IMR-90 (cell line): ENCODE results near the gene SLC16A8. TPM values are rescaled to one million over a fixed set of nuclear protein-coding genes. Genes with fewer than 3 reads are reported as not detected.

Source experiments
- ATAC-seq: fragments of 200-7000 bp; cut with Tn5 transposase; 2 replicates; pipeline ENCODE4 v1.9.1; 2020; ENCODE audit warnings: low read depth, mild to moderate bottlenecking, moderate library complexity
- BruUV-seq: library from RNA; stranded (reverse); fragments of 400-500 nt; replicated peaks from 2 replicates; lab custom pipeline; 2021; lab: Mats Ljungman, UMichigan
- CTCF ChIA-PET: fragments of 300-600 bp; formaldehyde crosslinking; extraction: SDS; loops from one replicate; lab custom pipeline; 2021; ENCODE audit warnings: antibody characterized with exemption; lab: Yijun Ruan, JAX
- POLR2A ChIA-PET: fragments of 300-600 bp; sonication (Branson Sonifier 250); formaldehyde crosslinking; loops from one replicate; lab custom pipeline; 2022; ENCODE audit warnings: antibody characterized with exemption; ENCODE audit not compliant: unreplicated experiment; lab: Charles Lee
- DNase-seq: peaks from one replicate; pipeline ENCODE4 v3.0.0; 2013
- H2AFZ ChIP-seq: replicated peaks from 2 replicates; pipeline ENCODE3; 2013; ENCODE audit warnings: low read length, mild to moderate bottlenecking; ENCODE audit not compliant: poor library complexity
- H2AK5ac ChIP-seq: 2 replicates; pipeline ENCODE4 v1.6.1; 2013; ENCODE audit warnings: low read depth, low read length, inconsistent platforms
- H2AK9ac ChIP-seq: replicated peaks from 2 replicates; pipeline ENCODE3; 2013; ENCODE audit warnings: mild to moderate bottlenecking, low read depth, low read length, moderate library complexity; ENCODE audit not compliant: poor library complexity
- H2BK120ac ChIP-seq: 2 replicates; pipeline ENCODE4 v1.6.1; 2013; ENCODE audit warnings: low read depth, low read length, inconsistent platforms
- H2BK15ac ChIP-seq: 3 replicates; pipeline ENCODE4 v1.6.1; 2013; ENCODE audit warnings: low read depth, low read length, inconsistent platforms
- H2BK20ac ChIP-seq: 2 replicates; pipeline ENCODE4 v1.6.1; 2013; ENCODE audit warnings: low read depth, mild to moderate bottlenecking, inconsistent platforms, low read length, moderate library complexity
- H2BK5ac ChIP-seq: 2 replicates; pipeline ENCODE4 v1.6.1; 2013; ENCODE audit warnings: mild to moderate bottlenecking, low read depth, low read length, inconsistent platforms; ENCODE audit not compliant: poor library complexity, severe bottlenecking
- H3K14ac ChIP-seq: replicated peaks from 2 replicates; pipeline ENCODE4 v1.6.1; 2013; ENCODE audit warnings: low read depth, low read length, inconsistent platforms
- H3K18ac ChIP-seq: 2 replicates; pipeline ENCODE4 v1.6.1; 2013; ENCODE audit warnings: low read depth, low read length, control low read depth
- H3K23ac ChIP-seq: 2 replicates; pipeline ENCODE4 v1.6.1; 2013; ENCODE audit warnings: low read depth, low read length, inconsistent platforms
- H3K27ac ChIP-seq: 2 replicates; pipeline ENCODE4 v1.5.1; 2013; ENCODE audit warnings: mild to moderate bottlenecking, control low read depth, low read length; ENCODE audit not compliant: insufficient read depth
- H3K27me3 ChIP-seq: 2 replicates; pipeline ENCODE4 v1.6.1; 2013; ENCODE audit warnings: low read length; ENCODE audit not compliant: control insufficient read depth, insufficient read depth
- H3K36me3 ChIP-seq: 2 replicates; pipeline ENCODE4 v1.6.1; 2013; ENCODE audit warnings: low read length, mixed read lengths; ENCODE audit not compliant: control insufficient read depth, insufficient read depth
- H3K4ac ChIP-seq: 2 replicates; pipeline ENCODE4 v1.6.1; 2013; ENCODE audit warnings: low read depth, low read length, inconsistent platforms
- H3K4me1 ChIP-seq: 2 replicates; pipeline ENCODE4 v1.6.1; 2013; ENCODE audit warnings: low read length, mixed read lengths; ENCODE audit not compliant: control insufficient read depth, insufficient read depth
- H3K4me2 ChIP-seq: 2 replicates; pipeline ENCODE4 v1.6.1; 2013; ENCODE audit warnings: low read depth, mild to moderate bottlenecking, control low read depth, low read length, moderate library complexity
- H3K4me3 ChIP-seq: 2 replicates; pipeline ENCODE4 v1.5.1; 2013; ENCODE audit warnings: low read depth, mild to moderate bottlenecking, control low read depth, low read length, moderate library complexity; ENCODE audit not compliant: insufficient read depth
- H3K56ac ChIP-seq: 2 replicates; pipeline ENCODE4 v1.6.1; 2013; ENCODE audit warnings: low read length, inconsistent platforms; ENCODE audit not compliant: insufficient read depth; ENCODE audit errors: extremely low read depth
- H3K79me1 ChIP-seq, 2 experiments: 2 replicates each; pipeline ENCODE4 v1.6.1; 2013; ENCODE audit warnings: low read length in 2 of 2, inconsistent platforms in 1 of 2, low read depth in 1 of 2
- H3K9ac ChIP-seq: 2 replicates; pipeline ENCODE4 v1.6.1; 2013; ENCODE audit warnings: low read depth, low read length, control low read depth
- H3K9me1 ChIP-seq: 2 replicates; pipeline ENCODE4 v1.6.1; 2013; ENCODE audit warnings: low read length, inconsistent platforms; ENCODE audit not compliant: insufficient read depth
- H3K9me3 ChIP-seq: 2 replicates; pipeline ENCODE4 v1.6.1; 2013; ENCODE audit warnings: low read length; ENCODE audit not compliant: control insufficient read depth, insufficient read depth
- H4K20me1 ChIP-seq: 2 replicates; pipeline ENCODE4 v1.6.1; 2013; ENCODE audit warnings: low read length, inconsistent platforms; ENCODE audit not compliant: insufficient read depth
- H4K5ac ChIP-seq: 2 replicates; pipeline ENCODE4 v1.6.1; 2013; ENCODE audit warnings: mild to moderate bottlenecking, low read depth, low read length, control low read depth
- H4K8ac ChIP-seq, 2 experiments: 2 replicates each; pipeline ENCODE4 v1.6.1; 2013; ENCODE audit warnings: low read depth in 2 of 2, low read length in 2 of 2, control low read depth in 1 of 2, inconsistent platforms in 1 of 2
- H4K91ac ChIP-seq: 2 replicates; pipeline ENCODE4 v1.6.1; 2013; ENCODE audit warnings: low read depth, low read length, inconsistent platforms; ENCODE audit not compliant: insufficient read depth
- BHLHE40 ChIP-seq: fragments of 150-350 bp; IDR thresholded peaks from 2 replicates; pipeline ENCODE4 v1.6.1; 2016; ENCODE audit warnings: mild to moderate bottlenecking, low read depth, low read length
- CEBPB ChIP-seq: IDR thresholded peaks from 2 replicates; pipeline ENCODE4 v1.6.1; 2012; ENCODE audit warnings: low read depth, low read length, improper control_type of control experiment
- CHD1 ChIP-seq: IDR thresholded peaks from 2 replicates; pipeline ENCODE4 v1.6.1; 2012; ENCODE audit warnings: low read depth, low read length, improper control_type of control experiment
- FOS ChIP-seq: fragments of 150-350 bp; IDR thresholded peaks from 2 replicates; pipeline ENCODE4 v1.6.1; 2016; ENCODE audit warnings: low read depth, low read length
- MAFK ChIP-seq: IDR thresholded peaks from 2 replicates; pipeline ENCODE4 v1.6.1; 2012; ENCODE audit warnings: low read depth, low read length, improper control_type of control experiment
- MXI1 ChIP-seq: IDR thresholded peaks from 2 replicates; pipeline ENCODE4 v1.6.1; 2012; ENCODE audit warnings: low read depth, mild to moderate bottlenecking, low read length, moderate library complexity, borderline replicate concordance
- NFE2L2 ChIP-seq: fragments of 150-350 bp; IDR thresholded peaks from 2 replicates; pipeline ENCODE4 v1.6.1; 2016; ENCODE audit warnings: low read depth, mild to moderate bottlenecking, low read length
- RAD21 ChIP-seq: IDR thresholded peaks from 2 replicates; pipeline ENCODE4 v1.6.1; 2012; ENCODE audit warnings: low read length, improper control_type of control experiment
- RCOR1 ChIP-seq: IDR thresholded peaks from 2 replicates; pipeline ENCODE4 v1.6.1; 2012; ENCODE audit warnings: mild to moderate bottlenecking, low read length, improper control_type of control experiment; ENCODE audit not compliant: insufficient replicate concordance
- SMC3 ChIP-seq: fragments of 150-350 bp; IDR thresholded peaks from 2 replicates; pipeline ENCODE4 v1.6.1; 2016; ENCODE audit warnings: low read depth, mild to moderate bottlenecking, antibody characterized with exemption, low read length, moderate library complexity
- WGBS, 2 experiments: methylation state at CpG; one replicate each; pipeline versions ENCODE4 v1.1.5 to v1.1.7; 2013; ENCODE audit warnings: missing lambda C conversion rate in 2 of 2; ENCODE audit not compliant: insufficient read length in 1 of 2; ENCODE audit errors: extremely low coverage in 2 of 2; 5-methylcytosine and 5-hydroxymethylcytosine counted together
- dilution Hi-C: fragments of 300-500 bp; cut with HindIII; formaldehyde crosslinking; loops from one replicate; pipeline ENCODE4 v1.14.3; 2018; ENCODE audit warnings: low sequenced_read_pairs; ENCODE audit not compliant: unreplicated experiment
- in situ Hi-C: fragments of 300-500 bp; cut with MboI; formaldehyde crosslinking; loops from 3 replicates; pipeline ENCODE4 v1.14.3; 2019; ENCODE audit warnings: low sequenced_read_pairs, inconsistent platforms, mixed read lengths
- intact Hi-C: fragments of 100-400 bp; cut with micrococcal nuclease; formaldehyde crosslinking; loops from 2 replicates; pipeline ENCODE4 v1.10.0; 2022
- polyA plus RNA-seq, 3 experiments: library from polyadenylated mRNA; depleted of rRNA; stranded (reverse); fragments of >200 nt; gene quantifications; 2 replicates each; pipeline ENCODE4 v1.2.3, GENCODE V29; 2012; ENCODE audit warnings: low replicate concordance in 1 of 3
- total RNA-seq: library from RNA; depleted of rRNA; stranded (reverse); fragments of >200 nt; gene quantifications from 2 replicates; pipeline ENCODE4 v1.2.3, GENCODE V29; 2012
- TF ChIP-seq, protein P1 (sequence below): conservative IDR thresholded peaks from 2 replicates; pipeline ENCODE4 v1.5.1; 2012; ENCODE audit warnings: mild to moderate bottlenecking, low read depth, low read length, improper control_type of control experiment
- TF ChIP-seq, protein P2 (sequence below): fragments of 150-350 bp; IDR thresholded peaks from 2 replicates; pipeline ENCODE4 v1.6.1; 2017; ENCODE audit warnings: mild to moderate bottlenecking, antibody characterized with exemption, low read length, low read depth
- TF ChIP-seq, protein P3 (sequence below): fragments of 150-350 bp; IDR thresholded peaks from 2 replicates; pipeline ENCODE4 v1.6.1; 2016; ENCODE audit warnings: low read depth, mild to moderate bottlenecking, low read length, moderate library complexity, borderline replicate concordance

The SLC16A8 gene
- total and polyA plus RNA-seq, 2 of the 4 experiments (the other 2 are of a cell fraction), result not detected

DNA sequence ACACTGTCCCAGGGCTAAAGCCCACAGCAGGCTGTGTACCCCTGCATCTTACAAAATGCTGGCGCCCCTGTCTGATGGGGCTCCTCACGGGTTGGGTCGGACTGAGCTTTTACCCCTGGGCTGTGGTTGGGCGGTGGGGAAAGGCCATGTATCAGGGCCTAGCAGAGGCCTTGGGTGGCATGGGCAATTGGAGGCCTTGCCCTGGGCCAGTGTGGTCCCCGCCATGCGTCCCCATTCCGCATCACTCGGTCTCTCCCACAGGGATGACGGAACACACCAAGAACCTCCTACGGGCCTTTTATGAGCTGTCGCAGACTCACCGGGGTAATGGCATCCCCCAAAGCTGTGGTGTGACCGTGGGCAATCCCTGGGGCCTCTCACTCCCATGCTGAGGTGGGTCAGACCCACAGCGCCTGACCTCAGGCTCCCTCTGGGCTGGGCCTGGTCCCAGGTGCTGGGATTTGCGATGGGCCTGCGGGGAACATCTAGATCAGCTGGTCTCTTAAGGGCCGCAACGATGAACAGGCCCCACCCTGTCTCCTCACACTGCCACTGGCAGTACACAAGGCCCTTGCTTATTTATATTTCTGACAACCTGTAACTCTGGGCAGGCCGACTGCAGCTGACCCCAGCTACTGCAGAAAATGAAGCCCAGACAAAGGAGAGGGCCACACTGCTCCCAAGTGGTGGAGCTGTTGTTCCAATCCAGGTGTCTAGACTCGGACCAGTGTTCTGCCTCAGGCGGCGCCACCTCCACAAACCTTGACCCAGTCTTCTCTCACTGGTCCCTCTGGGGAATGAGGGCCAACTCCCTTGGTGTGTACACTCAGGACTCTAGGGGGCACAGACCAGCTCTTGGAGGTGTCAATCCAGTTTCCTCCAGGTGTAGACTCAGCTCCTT lies 12.3 kb downstream of the SLC16A8 start:
- no peak overlapping the region for H3K27ac ChIP-seq
- no peaks in the 10 kb centered on the region for H3K79me1 ChIP-seq
- intact Hi-C loops, result loop anchor here (5.0 kb wide), 1 partner anchor 281 kb away; no protein-coding TSS in a partner anchor
- H3K56ac ChIP-seq, result no peak overlapping the region
- no peak overlapping the region for H3K23ac ChIP-seq
- no peak overlapping the region for H3K4me3 ChIP-seq
- ChIA-PET POLR2A (no interaction called here), CTCF (no interaction called here)
- BruUV-seq, result no TSS peak
- no peaks in the 10 kb centered on the region for H4K20me1 ChIP-seq
- H3K9ac ChIP-seq, result no peak overlapping the region
- H4K91ac ChIP-seq, result no peak overlapping the region
- H2AFZ ChIP-seq, result no peak overlapping the region
- TF ChIP-seq CEBPB, result no peak
- no peak for TF ChIP-seq RCOR1
- TF ChIP-seq BHLHE40, result no peak
- TF ChIP-seq MXI1, result no peak
- TF ChIP-seq FOS, result no peak
- TF ChIP-seq, protein P1, sequence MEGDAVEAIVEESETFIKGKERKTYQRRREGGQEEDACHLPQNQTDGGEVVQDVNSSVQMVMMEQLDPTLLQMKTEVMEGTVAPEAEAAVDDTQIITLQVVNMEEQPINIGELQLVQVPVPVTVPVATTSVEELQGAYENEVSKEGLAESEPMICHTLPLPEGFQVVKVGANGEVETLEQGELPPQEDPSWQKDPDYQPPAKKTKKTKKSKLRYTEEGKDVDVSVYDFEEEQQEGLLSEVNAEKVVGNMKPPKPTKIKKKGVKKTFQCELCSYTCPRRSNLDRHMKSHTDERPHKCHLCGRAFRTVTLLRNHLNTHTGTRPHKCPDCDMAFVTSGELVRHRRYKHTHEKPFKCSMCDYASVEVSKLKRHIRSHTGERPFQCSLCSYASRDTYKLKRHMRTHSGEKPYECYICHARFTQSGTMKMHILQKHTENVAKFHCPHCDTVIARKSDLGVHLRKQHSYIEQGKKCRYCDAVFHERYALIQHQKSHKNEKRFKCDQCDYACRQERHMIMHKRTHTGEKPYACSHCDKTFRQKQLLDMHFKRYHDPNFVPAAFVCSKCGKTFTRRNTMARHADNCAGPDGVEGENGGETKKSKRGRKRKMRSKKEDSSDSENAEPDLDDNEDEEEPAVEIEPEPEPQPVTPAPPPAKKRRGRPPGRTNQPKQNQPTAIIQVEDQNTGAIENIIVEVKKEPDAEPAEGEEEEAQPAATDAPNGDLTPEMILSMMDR, result no peak
- TF ChIP-seq, protein P2, sequence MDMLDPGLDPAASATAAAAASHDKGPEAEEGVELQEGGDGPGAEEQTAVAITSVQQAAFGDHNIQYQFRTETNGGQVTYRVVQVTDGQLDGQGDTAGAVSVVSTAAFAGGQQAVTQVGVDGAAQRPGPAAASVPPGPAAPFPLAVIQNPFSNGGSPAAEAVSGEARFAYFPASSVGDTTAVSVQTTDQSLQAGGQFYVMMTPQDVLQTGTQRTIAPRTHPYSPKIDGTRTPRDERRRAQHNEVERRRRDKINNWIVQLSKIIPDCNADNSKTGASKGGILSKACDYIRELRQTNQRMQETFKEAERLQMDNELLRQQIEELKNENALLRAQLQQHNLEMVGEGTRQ, result no peak
- no peak for TF ChIP-seq NFE2L2
- TF ChIP-seq MAFK, result no peak
- TF ChIP-seq, protein P3, sequence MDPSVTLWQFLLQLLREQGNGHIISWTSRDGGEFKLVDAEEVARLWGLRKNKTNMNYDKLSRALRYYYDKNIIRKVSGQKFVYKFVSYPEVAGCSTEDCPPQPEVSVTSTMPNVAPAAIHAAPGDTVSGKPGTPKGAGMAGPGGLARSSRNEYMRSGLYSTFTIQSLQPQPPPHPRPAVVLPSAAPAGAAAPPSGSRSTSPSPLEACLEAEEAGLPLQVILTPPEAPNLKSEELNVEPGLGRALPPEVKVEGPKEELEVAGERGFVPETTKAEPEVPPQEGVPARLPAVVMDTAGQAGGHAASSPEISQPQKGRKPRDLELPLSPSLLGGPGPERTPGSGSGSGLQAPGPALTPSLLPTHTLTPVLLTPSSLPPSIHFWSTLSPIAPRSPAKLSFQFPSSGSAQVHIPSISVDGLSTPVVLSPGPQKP, result no peak
- TF ChIP-seq CHD1, result no peak
- TF ChIP-seq SMC3, result no peak
- no peak for TF ChIP-seq RAD21
- no peak overlapping the region for H2BK20ac ChIP-seq
- 89% methylated on average over 8 of the region's 22 CpGs; no CpG with 5 or more reads in 1 of the 2 experiments for WGBS, 2 experiments
- H3K27me3 ChIP-seq, result no peaks in the 10 kb centered on the region
- no peak overlapping the region for H3K18ac ChIP-seq
- H2BK15ac ChIP-seq, result no peak overlapping the region
- H3K4ac ChIP-seq, result no peak overlapping the region
- H3K14ac ChIP-seq, result no peak overlapping the region
- no peak overlapping the region for H2AK5ac ChIP-seq
- no peak overlapping the region for H2BK5ac ChIP-seq
- no peak overlapping the region for H2AK9ac ChIP-seq
- H2BK120ac ChIP-seq, result no peak overlapping the region
- no peak overlapping the region for H4K5ac ChIP-seq
- DNase-seq, result no peak
- H3K36me3 ChIP-seq, result peaks cover 12% of the 10 kb centered on the region
- dilution Hi-C loops, result no loop called here
- ATAC-seq, result no peak
- no peak overlapping the region for H4K8ac ChIP-seq
- in situ Hi-C loops, result no loop called here
- H3K4me2 ChIP-seq, result no peak overlapping the region
- no peaks in the 10 kb centered on the region for H3K9me3 ChIP-seq
- H3K4me1 ChIP-seq, result no peaks in the 10 kb centered on the region
- no peaks in the 10 kb centered on the region for H3K9me1 ChIP-seq
